ENCODE measurements around the gene MORN5. TPM values are rescaled to one million over a fixed set of nuclear protein-coding genes. Genes with fewer than 3 reads are reported as not detected.

Gene MORN5
- total RNA-seq, 1 donor from 2014 or later = not detected

DNA sequence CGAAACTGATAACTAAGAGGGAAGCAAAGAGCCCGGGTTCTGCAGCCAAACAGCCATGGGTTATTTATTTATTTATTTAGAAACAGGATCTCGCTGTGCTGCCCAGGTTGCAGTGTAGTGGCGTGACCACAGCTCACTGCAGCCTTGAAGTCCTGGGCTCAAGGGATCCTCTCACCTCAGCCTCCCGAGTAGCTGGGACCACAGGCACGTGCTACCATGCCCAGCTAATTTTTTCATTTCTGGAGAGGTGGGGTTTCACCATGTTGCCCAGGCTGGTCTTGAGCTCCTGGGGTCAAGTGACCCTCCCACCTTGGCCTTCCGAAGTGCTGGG lies 24.2 kb upstream of the MORN5 start:
- TF ChIP-seq, protein P1, sequence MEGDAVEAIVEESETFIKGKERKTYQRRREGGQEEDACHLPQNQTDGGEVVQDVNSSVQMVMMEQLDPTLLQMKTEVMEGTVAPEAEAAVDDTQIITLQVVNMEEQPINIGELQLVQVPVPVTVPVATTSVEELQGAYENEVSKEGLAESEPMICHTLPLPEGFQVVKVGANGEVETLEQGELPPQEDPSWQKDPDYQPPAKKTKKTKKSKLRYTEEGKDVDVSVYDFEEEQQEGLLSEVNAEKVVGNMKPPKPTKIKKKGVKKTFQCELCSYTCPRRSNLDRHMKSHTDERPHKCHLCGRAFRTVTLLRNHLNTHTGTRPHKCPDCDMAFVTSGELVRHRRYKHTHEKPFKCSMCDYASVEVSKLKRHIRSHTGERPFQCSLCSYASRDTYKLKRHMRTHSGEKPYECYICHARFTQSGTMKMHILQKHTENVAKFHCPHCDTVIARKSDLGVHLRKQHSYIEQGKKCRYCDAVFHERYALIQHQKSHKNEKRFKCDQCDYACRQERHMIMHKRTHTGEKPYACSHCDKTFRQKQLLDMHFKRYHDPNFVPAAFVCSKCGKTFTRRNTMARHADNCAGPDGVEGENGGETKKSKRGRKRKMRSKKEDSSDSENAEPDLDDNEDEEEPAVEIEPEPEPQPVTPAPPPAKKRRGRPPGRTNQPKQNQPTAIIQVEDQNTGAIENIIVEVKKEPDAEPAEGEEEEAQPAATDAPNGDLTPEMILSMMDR (conservative IDR thresholded peaks at IDR 0.05; ENCODE audit: low read depth, low read length) = no peak
- DNase-seq (ENCODE audit: low read depth) = no peak
- H3K4me3 ChIP-seq (ENCODE audit: low read depth, low read length) = no peak overlapping the region

DNA sequence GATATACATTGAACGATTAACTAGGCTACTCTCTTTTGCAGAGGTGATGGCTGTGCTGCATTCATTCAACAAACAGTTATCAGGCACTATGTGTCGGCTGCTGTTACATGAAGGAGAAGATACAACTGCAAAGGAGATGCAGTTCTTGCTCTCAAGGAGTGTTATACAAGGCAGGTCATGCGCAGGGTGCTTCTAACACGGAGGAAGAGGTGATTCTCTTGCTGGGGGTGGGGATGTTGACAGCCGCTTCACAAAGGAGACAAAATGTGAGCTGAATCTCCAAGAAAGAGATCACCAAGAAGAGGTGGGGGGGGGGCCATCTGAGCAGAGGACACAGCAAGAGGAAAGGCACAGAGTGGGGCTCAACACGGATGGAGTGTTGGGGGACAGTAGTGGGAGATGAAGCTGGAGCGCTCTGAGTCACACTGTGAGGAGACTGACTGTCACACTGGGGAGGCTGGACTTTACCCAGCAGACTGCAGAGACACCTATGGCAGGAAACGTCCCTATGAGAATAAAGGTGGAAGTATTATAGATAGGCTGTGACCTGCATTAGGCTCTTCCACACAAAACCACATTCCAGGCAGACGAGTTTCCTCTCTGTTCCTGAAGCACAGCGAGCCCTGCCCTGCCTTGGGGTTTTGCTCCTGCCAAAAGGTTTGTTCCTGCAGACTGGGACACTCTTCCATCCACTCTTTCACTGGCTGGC lies 21.0 kb upstream of the MORN5 start:
- TF ChIP-seq, protein P1 (conservative IDR thresholded peaks at IDR 0.05; ENCODE audit: low read depth, low read length) = no peak
- DNase-seq (ENCODE audit: low read depth) = no peak
- H3K4me3 ChIP-seq (ENCODE audit: low read depth, low read length) = no peak overlapping the region

DNA sequence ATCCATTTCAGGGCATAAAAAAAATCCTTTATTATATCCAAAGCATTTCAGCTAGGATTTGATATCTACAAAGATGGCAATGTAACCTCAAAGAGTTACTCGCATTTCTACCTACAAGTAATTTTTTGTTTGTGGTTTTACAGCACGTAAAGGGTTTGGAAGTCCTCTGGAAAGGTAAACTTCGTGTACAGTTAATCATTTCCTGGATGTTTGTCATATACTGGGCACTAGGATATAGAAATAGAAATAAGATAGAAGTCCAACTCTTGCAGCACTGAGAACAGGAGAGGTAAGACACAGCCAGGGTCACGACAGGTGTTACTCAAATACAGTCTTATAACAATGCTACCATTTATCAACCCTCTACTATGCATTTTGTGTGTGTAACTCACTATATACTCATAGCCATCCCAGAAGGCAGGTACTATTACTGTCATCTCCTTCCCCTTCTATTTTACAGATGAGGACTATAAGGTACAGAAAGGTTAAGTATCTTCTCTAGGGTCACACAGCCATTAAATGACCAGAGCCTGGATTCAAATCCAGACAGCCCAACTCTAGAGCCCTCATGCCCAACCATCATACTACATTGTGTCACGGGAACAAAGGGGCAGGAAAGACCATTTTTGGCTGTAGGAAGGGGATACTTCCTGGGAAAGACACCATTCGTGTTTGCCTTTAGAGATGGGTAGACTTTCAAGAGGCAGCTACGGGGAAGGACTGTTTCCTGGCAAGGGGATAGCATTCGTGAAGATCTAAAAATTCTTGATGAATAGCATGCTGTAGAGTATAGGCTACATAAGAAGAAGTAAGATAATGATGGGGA lies 19.1 kb upstream of the MORN5 start:
- H3K4me3 ChIP-seq (ENCODE audit: low read depth, low read length) = no peak overlapping the region
- DNase-seq (ENCODE audit: low read depth) = no peak
- TF ChIP-seq, protein P1 (conservative IDR thresholded peaks at IDR 0.05; ENCODE audit: low read depth, low read length) = no peak

DNA sequence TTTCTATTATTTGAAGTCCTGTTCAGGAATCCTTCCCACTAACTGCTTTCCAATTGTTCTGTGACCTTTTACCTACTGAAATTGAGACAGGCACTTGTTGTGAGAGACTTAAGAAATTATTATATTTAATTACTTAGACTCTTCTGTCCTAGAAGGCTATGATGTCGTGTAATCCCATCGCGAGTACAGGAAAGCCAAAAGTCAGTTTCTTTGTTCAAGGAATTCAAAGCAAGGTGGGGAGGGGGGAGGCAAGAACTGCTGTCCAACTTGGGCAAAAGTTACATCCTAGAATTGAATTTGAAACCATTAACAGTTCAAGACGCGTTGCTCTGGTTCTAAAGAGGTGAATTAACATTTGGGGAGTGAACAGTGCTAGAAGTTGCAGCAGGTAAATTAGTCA lies 18.0 kb upstream of the MORN5 start:
- TF ChIP-seq, protein P1 (conservative IDR thresholded peaks at IDR 0.05; ENCODE audit: low read depth, low read length) = no peak
- H3K4me3 ChIP-seq (ENCODE audit: low read depth, low read length) = no peak overlapping the region
- DNase-seq (ENCODE audit: low read depth) = no peak

DNA sequence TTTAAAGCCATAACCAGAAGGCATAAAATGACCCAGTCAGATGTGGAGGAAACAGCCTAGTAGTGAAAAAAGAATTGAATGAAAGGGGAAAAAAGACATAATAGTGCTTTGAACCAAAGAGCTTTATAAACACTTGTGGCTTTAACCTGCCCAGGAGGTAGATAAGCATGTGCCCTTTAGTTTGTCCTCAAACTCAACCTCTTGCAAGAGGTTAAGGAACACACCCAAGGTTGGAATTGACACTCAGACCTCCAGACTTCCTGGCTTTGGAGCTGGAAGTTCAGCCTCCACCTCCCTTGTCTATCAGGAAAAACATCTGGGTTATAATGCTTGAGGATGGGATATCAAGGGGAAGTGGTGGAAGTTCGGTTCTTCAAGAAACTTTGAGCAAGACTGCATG lies 16.4 kb upstream of the MORN5 start:
- H3K4me3 ChIP-seq (ENCODE audit: low read depth, low read length) = no peak overlapping the region
- TF ChIP-seq, protein P1 (conservative IDR thresholded peaks at IDR 0.05; ENCODE audit: low read depth, low read length) = no peak
- no peak for DNase-seq (ENCODE audit: low read depth)

DNA sequence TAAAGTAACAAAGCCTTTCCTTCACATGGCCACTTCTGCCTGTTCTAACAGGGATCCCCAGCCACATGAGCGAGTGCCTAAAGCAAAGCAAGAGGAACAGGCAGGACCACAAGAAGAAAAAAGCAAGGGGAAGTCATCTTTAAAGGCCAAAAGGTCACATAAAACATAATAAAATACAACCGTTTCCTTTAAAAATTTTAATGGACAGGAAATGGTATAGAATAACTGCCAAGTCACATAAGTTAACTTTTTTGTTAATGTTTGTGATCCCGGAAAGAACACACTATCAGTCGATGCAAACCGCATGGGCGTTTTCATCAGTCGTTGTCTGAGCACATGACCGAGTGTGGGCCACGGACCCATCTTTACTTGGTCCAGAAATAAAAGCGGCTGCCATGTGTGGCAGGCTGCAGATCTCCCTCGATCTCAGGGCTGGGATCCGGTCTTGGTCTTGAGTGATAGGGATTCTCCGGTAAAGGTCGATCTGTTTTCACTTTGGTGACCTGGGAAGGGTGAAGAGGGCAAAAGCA lies 15.8 kb upstream of the MORN5 start:
- no peak overlapping the region for H3K4me3 ChIP-seq (ENCODE audit: low read depth, low read length)
- TF ChIP-seq, protein P1 (conservative IDR thresholded peaks at IDR 0.05; ENCODE audit: low read depth, low read length) = no peak
- DNase-seq (ENCODE audit: low read depth) = no peak
